ENCODE data around the gene FXYD7. TPM values are rescaled to one million over a fixed set of nuclear protein-coding genes. Genes with fewer than 3 reads are reported as not detected.

The FXYD7 gene
- total RNA-seq, 1 experiment from 2014 or later, result 0.71 TPM

- Histone ChIP-seq H3K27me3 (ENCODE audit: insufficient read depth, low read length) (no peaks in the 10 kb centered on the region), H3K4me2 (ENCODE audit: low read length) (no peak overlapping the region), H3K9me2 (ENCODE audit: insufficient read depth) (no peaks in the 10 kb centered on the region), H3K9me3 (ENCODE audit: control insufficient read depth in 1 of 2, insufficient read depth in 1 of 2, low read depth in 1 of 2, low read length in 2 of 2) (no peaks in the 10 kb centered on the region), H3K9ac (ENCODE audit: low read length) (no peak overlapping the region), H3K4me1 (ENCODE audit: control insufficient read depth in 1 of 2, insufficient read depth in 2 of 2, low read length in 2 of 2) (peaks cover 22 to 35% of the 10 kb centered on the region in 2 experiments), H3K4me3 (replicated peaks in 1 of 2; ENCODE audit: low read depth in 1 of 2, low read length in 2 of 2) (no peak overlapping the region), H3K79me2 (ENCODE audit: insufficient read depth, low read length) (no peaks in the 10 kb centered on the region), H2AFZ (ENCODE audit: low read depth, low read length, poor library complexity, severe bottlenecking) (no peak overlapping the region), H3K27ac (ENCODE audit: low read depth, low read length) (no peak overlapping the region), H4K20me1 (ENCODE audit: insufficient read depth) (no peaks in the 10 kb centered on the region), H3K36me3 (ENCODE audit: control insufficient read depth in 1 of 2, insufficient read depth in 2 of 2, low read length in 2 of 2) (no peaks in the 10 kb centered on the region)
- intact Hi-C loops (cut with micrococcal nuclease), result no loop called here
- TF ChIP-seq MAX (IDR thresholded peaks at IDR 0.05) (no peak), EZH2 (IDR thresholded peaks at IDR 0.05) (no peak), ZFX (IDR thresholded peaks at IDR 0.05) (no peak), JUND (IDR thresholded peaks at IDR 0.05) (no peak), EZH2phosphoT487 (IDR thresholded peaks at IDR 0.05; ENCODE audit: borderline replicate concordance) (no peak), SP1 (IDR thresholded peaks at IDR 0.05; ENCODE audit: low read depth) (no peak), YY1 (IDR thresholded peaks at IDR 0.05; ENCODE audit: extremely low read depth, insufficient replicate concordance, low read depth, low read length) (no peak)
- TF ChIP-seq, protein P1, sequence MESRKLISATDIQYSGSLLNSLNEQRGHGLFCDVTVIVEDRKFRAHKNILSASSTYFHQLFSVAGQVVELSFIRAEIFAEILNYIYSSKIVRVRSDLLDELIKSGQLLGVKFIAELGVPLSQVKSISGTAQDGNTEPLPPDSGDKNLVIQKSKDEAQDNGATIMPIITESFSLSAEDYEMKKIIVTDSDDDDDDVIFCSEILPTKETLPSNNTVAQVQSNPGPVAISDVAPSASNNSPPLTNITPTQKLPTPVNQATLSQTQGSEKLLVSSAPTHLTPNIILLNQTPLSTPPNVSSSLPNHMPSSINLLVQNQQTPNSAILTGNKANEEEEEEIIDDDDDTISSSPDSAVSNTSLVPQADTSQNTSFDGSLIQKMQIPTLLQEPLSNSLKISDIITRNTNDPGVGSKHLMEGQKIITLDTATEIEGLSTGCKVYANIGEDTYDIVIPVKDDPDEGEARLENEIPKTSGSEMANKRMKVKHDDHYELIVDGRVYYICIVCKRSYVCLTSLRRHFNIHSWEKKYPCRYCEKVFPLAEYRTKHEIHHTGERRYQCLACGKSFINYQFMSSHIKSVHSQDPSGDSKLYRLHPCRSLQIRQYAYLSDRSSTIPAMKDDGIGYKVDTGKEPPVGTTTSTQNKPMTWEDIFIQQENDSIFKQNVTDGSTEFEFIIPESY (IDR thresholded peaks at IDR 0.05; ENCODE audit: extremely low read depth, insufficient replicate concordance, low read length), result no peak
- TF ChIP-seq, protein P2, sequence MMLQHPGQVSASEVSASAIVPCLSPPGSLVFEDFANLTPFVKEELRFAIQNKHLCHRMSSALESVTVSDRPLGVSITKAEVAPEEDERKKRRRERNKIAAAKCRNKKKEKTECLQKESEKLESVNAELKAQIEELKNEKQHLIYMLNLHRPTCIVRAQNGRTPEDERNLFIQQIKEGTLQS (IDR thresholded peaks at IDR 0.05), result no peak
- ChIA-PET RAD21 (ENCODE audit: low non-redundant PET in 1 of 2, low total read pairs in 2 of 2, uncharacterized antibody in 2 of 2, unreplicated experiment in 2 of 2) (no interaction called here), CTCF (interaction anchor here (0.6 kb wide), 1 partner anchor 10 kb away, joined by 5 read pairs; the partner anchor contains the start of gene FXYD5), POLR2A (no interaction called here)
- BruUV-seq (replicated peaks), result no TSS peak
- DNase-seq (ENCODE audit: low read depth, low spot score) (no peak), ATAC-seq (no peak)
These were observed 1.2 kb downstream of the FXYD7 start for GRCh38 chr19:35144259-35144599.

Measured in HCT116 (cell line).